BJ (cell line): ENCODE results near the gene ROR1. TPM values are rescaled to one million over a fixed set of nuclear protein-coding genes. Genes with fewer than 3 reads are reported as not detected.

ENCODE experiments used
- CTCF ChIA-PET: fragments of 350-600 bp; formaldehyde crosslinking; extraction: SDS; loops from one replicate; lab custom pipeline; 2021; ENCODE audit warnings: antibody characterized with exemption, inconsistent platforms; lab: Yijun Ruan, JAX
- POLR2A ChIA-PET: fragments of 300-600 bp; sonication (Branson Sonifier 250); formaldehyde crosslinking; extraction: SDS; loops from one replicate; lab custom pipeline; 2021; ENCODE audit warnings: antibody characterized with exemption; lab: Charles Lee
- DNase-seq: peaks from one replicate; pipeline ENCODE4 v3.0.0-alpha.2; 2011; ENCODE audit warnings: low read depth
- H3K27me3 ChIP-seq: 2 replicates; pipeline ENCODE4 v1.6.0; 2011; ENCODE audit warnings: low read length; ENCODE audit not compliant: control insufficient read depth, insufficient read depth
- H3K36me3 ChIP-seq: 2 replicates; pipeline ENCODE4 v1.5.1; 2011; ENCODE audit warnings: low read length; ENCODE audit not compliant: control insufficient read depth, insufficient read depth
- H3K4me3 ChIP-seq: 2 replicates; pipeline ENCODE4 v1.5.1; 2011; ENCODE audit warnings: low read depth, mild to moderate bottlenecking, control low read depth, low read length
- polyA plus RNA-seq: library from polyadenylated mRNA; depleted of rRNA; stranded (reverse); fragments of >200 nt; gene quantifications from 2 replicates; pipeline ENCODE4 v1.2.3, GENCODE V29; 2011
- TF ChIP-seq, protein P1 (sequence below): IDR thresholded peaks from 2 replicates; pipeline ENCODE4 v1.5.1; 2011; ENCODE audit warnings: low read depth, mild to moderate bottlenecking, control low read depth, inconsistent platforms, low read length, moderate library complexity; ENCODE audit not compliant: insufficient read depth

Gene ROR1
- polyA plus RNA-seq, 1 experiment, result 4.6 TPM

GRCh38 chr1:64127297-64127696 lies 353.5 kb downstream of the ROR1 start:
- POLR2A ChIA-PET, result no interaction called here
- H3K4me3 ChIP-seq, result no peak overlapping the region
- CTCF ChIA-PET, result interaction anchor here (0.7 kb wide), 1 partner anchor 10 kb away, joined by 3 read pairs; no protein-coding TSS in a partner anchor
- no peaks in the 10 kb centered on the region for H3K27me3 ChIP-seq
- TF ChIP-seq, protein P1, sequence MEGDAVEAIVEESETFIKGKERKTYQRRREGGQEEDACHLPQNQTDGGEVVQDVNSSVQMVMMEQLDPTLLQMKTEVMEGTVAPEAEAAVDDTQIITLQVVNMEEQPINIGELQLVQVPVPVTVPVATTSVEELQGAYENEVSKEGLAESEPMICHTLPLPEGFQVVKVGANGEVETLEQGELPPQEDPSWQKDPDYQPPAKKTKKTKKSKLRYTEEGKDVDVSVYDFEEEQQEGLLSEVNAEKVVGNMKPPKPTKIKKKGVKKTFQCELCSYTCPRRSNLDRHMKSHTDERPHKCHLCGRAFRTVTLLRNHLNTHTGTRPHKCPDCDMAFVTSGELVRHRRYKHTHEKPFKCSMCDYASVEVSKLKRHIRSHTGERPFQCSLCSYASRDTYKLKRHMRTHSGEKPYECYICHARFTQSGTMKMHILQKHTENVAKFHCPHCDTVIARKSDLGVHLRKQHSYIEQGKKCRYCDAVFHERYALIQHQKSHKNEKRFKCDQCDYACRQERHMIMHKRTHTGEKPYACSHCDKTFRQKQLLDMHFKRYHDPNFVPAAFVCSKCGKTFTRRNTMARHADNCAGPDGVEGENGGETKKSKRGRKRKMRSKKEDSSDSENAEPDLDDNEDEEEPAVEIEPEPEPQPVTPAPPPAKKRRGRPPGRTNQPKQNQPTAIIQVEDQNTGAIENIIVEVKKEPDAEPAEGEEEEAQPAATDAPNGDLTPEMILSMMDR, result no peak
- H3K36me3 ChIP-seq, result no peaks in the 10 kb centered on the region
- DNase-seq, result no peak

DNA sequence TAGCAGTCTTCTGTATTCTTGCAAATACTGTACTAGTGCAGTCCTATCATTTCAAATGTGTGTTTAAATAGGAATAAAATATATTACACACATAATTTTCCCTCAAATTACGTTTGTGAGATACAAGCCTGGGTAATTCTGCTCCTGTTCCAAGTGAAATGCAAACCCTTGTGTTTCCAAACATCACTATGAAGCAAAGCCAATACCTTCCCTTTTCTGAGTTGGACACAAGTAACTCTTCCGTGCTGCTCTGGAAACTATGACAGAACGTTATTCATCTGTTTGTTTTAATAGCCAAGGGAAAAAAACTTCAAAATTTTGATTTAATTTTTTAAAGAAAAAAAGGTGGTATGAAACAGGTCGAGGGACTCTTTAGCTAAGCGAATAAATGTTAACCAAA lies 355.9 kb downstream of the ROR1 start:
- POLR2A ChIA-PET, result no interaction called here
- TF ChIP-seq, protein P1, result no peak
- no peak overlapping the region for H3K4me3 ChIP-seq
- DNase-seq, result no peak
- H3K36me3 ChIP-seq, result no peaks in the 10 kb centered on the region
- H3K27me3 ChIP-seq, result no peaks in the 10 kb centered on the region
- CTCF ChIA-PET, result no interaction called here

DNA sequence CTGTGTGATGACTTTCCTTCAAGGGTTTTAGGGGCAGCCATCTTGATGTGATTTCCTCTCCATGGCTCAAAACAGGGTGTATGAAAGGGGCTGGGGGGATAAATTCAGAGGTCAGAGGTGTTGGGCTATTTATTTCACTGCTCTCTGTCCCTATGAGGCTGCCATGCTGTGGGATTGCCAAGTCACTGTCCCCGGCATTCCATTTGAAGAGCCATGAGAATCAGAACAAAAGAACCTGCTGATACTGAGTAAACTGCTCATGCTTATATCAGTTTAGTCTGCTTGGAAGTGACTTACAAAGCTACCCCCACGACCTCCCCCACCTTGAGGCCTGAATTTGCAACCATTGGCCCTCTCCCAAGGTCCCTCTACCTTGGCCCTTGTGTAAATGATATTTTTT lies 357.3 kb downstream of the ROR1 start:
- no peak overlapping the region for H3K4me3 ChIP-seq
- TF ChIP-seq, protein P1, result no peak
- no peak for DNase-seq
- H3K27me3 ChIP-seq, result no peaks in the 10 kb centered on the region
- no peaks in the 10 kb centered on the region for H3K36me3 ChIP-seq
- ChIA-PET CTCF (no interaction called here), POLR2A (no interaction called here)

GRCh38 chr1:64133036-64133435 lies 359.2 kb downstream of the ROR1 start:
- no peaks in the 10 kb centered on the region for H3K27me3 ChIP-seq
- H3K36me3 ChIP-seq, result no peaks in the 10 kb centered on the region
- TF ChIP-seq, protein P1, result no peak
- POLR2A ChIA-PET, result no interaction called here
- CTCF ChIA-PET, result interaction anchor here (0.6 to 2.0 kb wide), 4 partner anchors 211 to 603 kb away, joined by 3 to 8 read pairs (median 4); no protein-coding TSS in a partner anchor
- peak; percentile 76 for DNase-seq
- no peak overlapping the region for H3K4me3 ChIP-seq

DNA sequence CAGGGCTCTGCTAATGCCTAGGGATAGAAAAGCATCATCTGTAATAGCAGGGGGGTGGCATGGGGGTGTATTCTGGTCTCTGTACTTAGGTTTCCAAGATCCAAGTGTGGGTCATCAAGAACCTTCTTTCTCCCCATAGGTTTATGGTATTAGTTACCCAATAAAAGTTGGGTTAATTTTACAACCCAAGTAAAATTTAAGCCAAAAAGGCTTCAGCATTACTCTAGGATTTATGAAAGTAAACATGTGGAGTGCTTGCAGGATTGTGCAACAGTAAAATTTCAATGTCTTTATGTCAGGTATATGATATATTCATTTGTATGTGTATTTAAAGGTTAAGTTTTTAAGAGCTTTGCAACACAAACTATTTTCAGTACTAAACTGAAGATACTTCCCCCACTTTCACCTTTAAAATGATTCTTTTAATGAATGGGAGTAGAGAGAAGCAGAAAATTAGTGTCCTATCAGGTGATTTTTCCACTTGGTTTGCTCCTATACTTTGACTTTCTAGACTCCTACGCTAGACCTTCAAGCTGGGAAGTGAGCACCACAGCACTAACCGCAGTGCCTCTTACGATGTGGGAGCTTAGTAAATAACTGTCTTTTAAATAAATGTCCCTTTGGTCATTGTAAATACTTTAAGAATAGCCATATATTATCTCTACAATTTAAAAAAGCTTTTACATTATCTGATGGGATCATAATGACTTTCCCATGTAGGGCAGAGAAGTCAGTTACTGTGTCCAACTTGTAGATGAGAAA lies 361.8 kb downstream of the ROR1 start:
- CTCF ChIA-PET, result interaction anchor here (0.6 to 5.2 kb wide), 7 partner anchors 187 to 512 kb away, joined by 3 to 31 read pairs (median 13); no protein-coding TSS in a partner anchor

More for the DNA sequence above, 361.8 kb downstream of the ROR1 start:
- POLR2A ChIA-PET, result no interaction called here
- Histone ChIP-seq H3K36me3 (no peaks in the 10 kb centered on the region), H3K4me3 (no peak overlapping the region), H3K27me3 (no peaks in the 10 kb centered on the region)
- TF ChIP-seq, protein P1, result no peak
- no peak for DNase-seq
